Liver (tissue), 3 donors: ENCODE data around the gene TOMM20.
"Not testable (repeated sequence)": the region's sequence is repeated elsewhere in the genome, so short reads cannot be mapped to it uniquely, and the experiment has no call there.

Experiments
- CTCF ChIP-seq: fragments of 150-350 bp; IDR thresholded peaks from 2 replicates; pipeline ENCODE4 v1.5.1; 2017; ENCODE audit warnings: improper control_type of control experiment, low read depth, low read length; ENCODE audit not compliant: missing input control
- MAX ChIP-seq: IDR thresholded peaks from 2 replicates; pipeline ENCODE4 v1.6.1; 2016; ENCODE audit warnings: antibody characterized with exemption
- TAF1 ChIP-seq: conservative IDR thresholded peaks from 2 replicates; pipeline ENCODE4 v1.6.1; 2016; ENCODE audit warnings: antibody characterized with exemption, mild to moderate bottlenecking
- donor health status: healthy.
- donor health status: healthy.

- not testable (repeated sequence) for TF ChIP-seq CTCF, TAF1, MAX
These were observed 43.1 kb downstream of the TOMM20 start for GRCh38 chr1:235085411-235086117.
